Epithelial cell of esophagus (primary cell): ENCODE measurements around the gene MYO3A.

Source experiments
- DNase-seq: peaks from one replicate; pipeline ENCODE4 v3.0.0; 2010; ENCODE audit warnings: low read depth
- H3K4me3 ChIP-seq: 2 replicates; pipeline ENCODE4 v1.5.1; 2011; ENCODE audit warnings: mild to moderate bottlenecking, low read length, control low read depth
- CTCF ChIP-seq: IDR thresholded peaks from 2 replicates; pipeline ENCODE4 v1.5.1; 2011; ENCODE audit warnings: low read depth, mild to moderate bottlenecking, low read length, control low read depth, inconsistent platforms; ENCODE audit not compliant: insufficient read depth; ENCODE audit errors: missing control alignments

The MYO3A gene

GRCh38 chr10:25901199-25901598 lies 32.8 kb upstream of the MYO3A start:
- no peak for DNase-seq
- H3K4me3 ChIP-seq: no peak overlapping the region
- no peak for TF ChIP-seq CTCF

- no peak overlapping the region for H3K4me3 ChIP-seq
- no peak for TF ChIP-seq CTCF
- DNase-seq: no peak
Observed at GRCh38 chr10:25902002-25902401, 32.0 kb upstream of the MYO3A start.

DNA sequence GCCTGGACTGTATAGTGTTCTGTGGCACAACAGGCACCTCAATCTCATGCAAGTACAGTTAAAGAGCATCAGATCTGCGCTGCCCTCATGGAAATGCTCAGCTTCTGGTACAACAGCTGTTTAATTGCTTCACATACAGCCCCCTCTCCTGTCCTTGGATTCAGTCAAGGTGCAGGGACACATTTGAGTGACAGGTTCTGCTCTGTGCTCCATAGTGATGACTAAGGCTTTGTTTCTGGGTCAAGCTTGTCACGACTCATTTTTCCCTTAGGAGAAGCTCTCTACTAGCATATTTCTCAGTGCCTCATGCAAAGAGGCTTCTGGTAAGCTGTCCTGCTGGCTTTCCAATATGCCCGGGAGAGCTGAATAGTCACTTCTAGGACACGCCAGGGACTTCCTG lies 26.8 kb upstream of the MYO3A start:
- DNase-seq: no peak
- TF ChIP-seq CTCF: no peak

GRCh38 chr10:25912866-25913265 lies 21.2 kb upstream of the MYO3A start:
- no peak for DNase-seq
- no peak overlapping the region for H3K4me3 ChIP-seq
- no peak for TF ChIP-seq CTCF

More for the DNA sequence above, 26.8 kb upstream of the MYO3A start:
- no peak overlapping the region for H3K4me3 ChIP-seq

GRCh38 chr10:25914776-25915175 lies 19.3 kb upstream of the MYO3A start:
- TF ChIP-seq CTCF: no peak
- no peak for DNase-seq
- H3K4me3 ChIP-seq: no peak overlapping the region

DNA sequence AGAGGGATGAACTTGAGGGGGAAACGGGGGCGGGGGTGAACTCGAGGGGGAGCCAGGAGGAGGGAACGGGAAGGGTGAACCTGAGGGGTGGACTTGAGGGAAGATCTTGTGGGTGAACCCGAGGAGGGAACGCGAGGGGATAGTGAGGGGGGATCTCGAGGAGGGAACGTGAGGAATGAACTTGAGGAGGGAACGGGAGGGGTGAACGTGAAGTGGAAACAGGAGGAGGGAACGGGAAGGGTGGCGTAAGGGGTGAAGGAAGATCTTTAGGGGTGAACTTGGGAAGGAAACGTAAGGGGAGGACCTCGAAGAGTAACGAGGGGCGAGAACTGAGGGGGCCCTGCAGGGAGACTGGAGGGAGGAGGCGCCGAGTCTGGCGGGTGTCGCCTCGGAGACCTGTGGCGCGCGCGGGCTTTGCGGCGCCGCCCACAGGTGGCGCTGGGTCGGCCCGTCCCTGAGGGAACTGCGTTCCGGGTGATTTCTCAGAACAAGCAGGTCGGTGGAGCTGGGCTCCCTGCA lies 651 bp downstream of the MYO3A start:
- DNase-seq: no peak
- no peak overlapping the region for H3K4me3 ChIP-seq

GRCh38 chr10:25938405-25938804 lies 4.4 kb downstream of the MYO3A start:
- H3K4me3 ChIP-seq: no peak overlapping the region
- DNase-seq: no peak
- no peak for TF ChIP-seq CTCF

More for the DNA sequence above, 651 bp downstream of the MYO3A start:
- TF ChIP-seq CTCF: peak; percentile 10
